DLD1 (cell line): Measurements from ENCODE around the gene NMD3.

Source experiments
- in situ Hi-C: cut with HindIII; loops from 2 replicates; pipeline ENCODE4 v1.10.0; 2017; ENCODE audit warnings: low sequenced_read_pairs

The NMD3 gene

GRCh38 chr3:161230621-161231171, 9.6 kb downstream of the NMD3 start:
- in situ Hi-C loops, result no loop called here

GRCh38 chr3:161231861-161232260, 10.8 kb downstream of the NMD3 start:
- in situ Hi-C loops, result no loop called here

GRCh38 chr3:161233557-161233956, 12.4 kb downstream of the NMD3 start:
- in situ Hi-C loops, result no loop called here

- in situ Hi-C loops, result no loop called here
Measured at GRCh38 chr3:161236240-161236639, 15.1 kb downstream of the NMD3 start.

- in situ Hi-C loops, result no loop called here
Measured at GRCh38 chr3:161239700-161240099, 18.6 kb downstream of the NMD3 start.

GRCh38 chr3:161244538-161244937, 23.4 kb downstream of the NMD3 start:
- in situ Hi-C loops, result no loop called here

- in situ Hi-C loops, result no loop called here
Measured at GRCh38 chr3:161247049-161247448, 25.9 kb downstream of the NMD3 start.

- in situ Hi-C loops, result no loop called here
Measured at GRCh38 chr3:161250116-161250515, 29.0 kb downstream of the NMD3 start.

- in situ Hi-C loops, result no loop called here
Measured at GRCh38 chr3:161251716-161252115, 30.6 kb downstream of the NMD3 start.

GRCh38 chr3:161252143-161252542, 31.0 kb downstream of the NMD3 start:
- in situ Hi-C loops, result no loop called here

DNA sequence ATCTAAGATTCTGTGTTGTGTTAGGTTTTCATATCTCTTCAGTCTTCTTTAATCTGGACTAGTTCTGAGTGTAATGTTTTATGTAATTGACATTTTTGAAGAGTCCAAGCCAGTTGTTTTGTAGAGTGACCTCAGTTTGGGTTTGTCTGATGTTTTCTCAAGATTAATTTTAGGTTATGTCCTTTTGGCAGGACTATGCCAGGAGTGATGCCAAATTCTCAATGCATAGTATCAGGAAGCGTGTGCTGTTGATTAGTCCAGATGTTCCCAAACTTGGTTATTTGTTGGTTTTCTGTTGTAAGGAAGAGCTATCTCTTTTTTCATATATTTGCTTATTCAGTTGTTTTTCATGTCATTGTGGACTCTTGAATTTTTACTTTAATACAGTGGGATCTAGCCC, 32.6 kb downstream of the NMD3 start:
- in situ Hi-C loops, result no loop called here

GRCh38 chr3:161254861-161255260, 33.8 kb downstream of the NMD3 start:
- in situ Hi-C loops, result no loop called here

DNA sequence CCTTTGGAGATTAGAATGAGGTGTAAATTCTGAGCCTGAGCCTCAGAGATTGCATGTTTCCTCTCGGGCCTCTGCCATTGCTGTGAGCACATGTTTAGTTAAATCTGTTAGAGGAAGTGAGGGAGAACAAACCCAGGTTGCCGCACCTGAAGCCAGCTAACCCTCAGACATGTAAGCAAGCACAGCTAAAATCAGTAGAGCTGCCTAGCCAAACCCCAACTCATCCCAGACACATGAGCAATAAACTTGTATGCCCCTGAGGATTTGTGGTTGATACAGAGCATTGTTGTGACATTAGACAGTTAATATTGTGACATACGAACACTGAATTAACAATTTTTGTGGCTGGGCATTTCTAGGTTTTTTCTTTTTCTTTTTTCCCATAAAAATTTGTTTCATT, 41.9 kb downstream of the NMD3 start:
- in situ Hi-C loops, result no loop called here

GRCh38 chr3:161264852-161265251, 43.7 kb downstream of the NMD3 start:
- in situ Hi-C loops, result no loop called here

DNA sequence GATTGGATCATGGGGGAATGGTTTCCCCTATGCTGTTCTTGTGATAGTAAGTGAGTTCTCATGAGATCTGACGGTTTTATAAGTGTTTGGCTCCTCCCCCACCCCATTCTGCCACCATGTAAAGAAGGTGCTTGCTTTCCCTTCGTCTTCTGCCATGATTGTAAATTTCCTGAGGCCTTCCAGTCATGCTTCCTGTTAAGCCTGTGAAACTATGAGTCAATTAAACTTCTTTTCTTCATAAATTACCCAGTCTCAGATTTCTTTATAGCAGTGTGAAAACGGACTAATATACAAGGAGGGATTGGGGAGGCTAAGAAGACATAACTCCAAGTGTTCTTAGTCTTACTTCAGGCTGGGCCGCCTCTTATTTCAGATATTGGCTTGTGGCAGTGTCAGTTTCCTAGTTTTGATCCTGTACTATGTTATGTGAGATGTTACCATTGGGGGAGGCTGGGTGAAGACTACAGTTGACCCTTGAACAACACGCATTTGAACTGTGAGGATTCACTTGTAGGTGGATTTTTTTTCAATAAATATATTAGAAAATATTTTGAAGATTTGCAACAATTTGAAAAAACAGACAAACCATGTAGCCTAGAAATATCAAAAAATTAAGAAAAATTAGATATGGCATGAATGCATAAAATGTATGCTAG, 44.9 kb downstream of the NMD3 start:
- in situ Hi-C loops, result no loop called here

- in situ Hi-C loops, result no loop called here
Measured at GRCh38 chr3:161266731-161267150, 45.6 kb downstream of the NMD3 start.

GRCh38 chr3:161267646-161268045, 46.5 kb downstream of the NMD3 start:
- in situ Hi-C loops, result no loop called here

DNA sequence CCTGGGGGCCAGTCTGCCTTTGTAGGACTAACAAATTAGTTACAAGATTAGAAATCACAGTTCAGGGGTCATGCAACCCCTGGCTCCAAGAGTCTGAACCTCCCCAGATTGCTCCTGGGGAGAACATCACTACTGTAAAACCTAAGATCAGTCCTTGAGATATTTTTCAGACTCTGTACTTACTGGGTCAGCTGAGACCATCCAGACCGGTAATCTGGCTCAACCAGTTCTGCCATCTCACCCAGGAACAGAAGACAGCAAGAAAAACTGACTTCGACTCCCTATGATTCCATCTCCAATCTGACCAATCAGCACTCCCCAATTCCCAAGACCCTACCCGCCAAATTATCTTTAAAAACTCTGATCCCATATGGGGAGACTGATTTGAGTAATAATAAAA, 47.5 kb downstream of the NMD3 start:
- in situ Hi-C loops, result no loop called here

DNA sequence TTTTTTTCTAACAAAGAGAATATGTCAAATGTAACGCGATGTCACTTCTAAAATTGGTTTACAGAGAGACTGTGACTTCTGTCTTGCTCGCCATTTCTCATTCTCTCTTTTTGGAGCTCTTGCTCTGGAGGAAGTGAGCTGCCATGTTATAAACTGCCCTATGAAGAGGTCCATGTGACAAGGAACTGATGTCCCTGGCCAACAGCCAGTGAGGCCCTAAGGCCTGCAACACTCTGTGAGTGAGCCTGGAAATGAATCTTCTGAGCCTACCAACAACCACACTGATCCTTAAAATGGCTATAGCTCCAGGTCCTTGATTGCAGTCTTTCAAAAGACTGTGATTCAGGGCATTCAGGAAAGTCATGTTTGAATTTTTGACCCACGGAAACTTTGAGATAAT, 49.9 kb downstream of the NMD3 start:
- in situ Hi-C loops, result no loop called here

DNA sequence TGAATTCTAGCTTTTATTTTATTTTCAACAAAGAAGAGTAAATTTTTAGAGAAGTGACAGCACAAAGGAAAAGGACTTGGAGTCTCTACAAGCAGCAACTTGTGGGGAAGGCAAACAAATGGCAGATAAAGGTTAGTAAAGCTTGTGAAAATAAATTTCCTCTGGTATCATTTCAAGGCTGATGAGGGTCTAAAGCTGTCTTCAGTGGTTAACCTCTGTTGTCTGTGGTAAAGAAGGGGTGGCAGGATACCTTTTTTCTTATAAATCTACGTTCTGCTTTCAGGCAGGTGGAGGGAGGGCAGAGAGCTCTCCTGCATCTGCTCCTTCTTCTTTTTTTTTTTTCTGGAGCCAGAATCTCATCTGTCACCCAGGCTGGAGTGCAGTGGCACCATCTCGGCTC, 50.5 kb downstream of the NMD3 start:
- in situ Hi-C loops, result no loop called here

GRCh38 chr3:161272524-161272923, 51.4 kb downstream of the NMD3 start:
- in situ Hi-C loops, result no loop called here

- in situ Hi-C loops, result no loop called here
Measured at GRCh38 chr3:161273589-161274218, 52.6 kb downstream of the NMD3 start.
